HG03066 (cell line): ENCODE data around the gene DDRGK1.
"Not testable (repeated sequence)": the region's sequence is repeated elsewhere in the genome, so short reads cannot be mapped to it uniquely, and the experiment has no call there.

Experiments used
- ATAC-seq: cut with Tn5 transposase; IDR thresholded peaks from one replicate; pipeline ENCODE4 v1.9.1; 2021; ENCODE audit warnings: low read depth; ENCODE audit not compliant: unreplicated experiment

DDRGK1 gene

DNA sequence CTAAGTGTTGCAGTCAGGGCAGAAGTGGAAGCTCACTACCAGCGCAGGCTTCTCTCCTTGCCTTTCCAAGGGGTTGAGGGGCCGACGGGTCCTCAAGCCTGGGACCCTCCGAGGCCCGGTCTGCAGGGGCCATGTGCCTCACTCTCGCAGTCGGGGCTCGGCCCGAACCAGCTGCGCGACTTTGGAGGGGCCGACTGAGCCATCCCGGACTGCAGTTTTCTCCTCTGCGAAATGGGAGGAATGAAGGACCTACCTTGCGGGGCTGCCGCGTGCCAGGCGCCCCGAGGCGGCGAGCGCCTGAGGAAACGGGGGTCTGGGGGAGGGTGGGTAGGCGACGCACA, 36.8 kb downstream of the DDRGK1 start:
- ATAC-seq: no peak

DNA sequence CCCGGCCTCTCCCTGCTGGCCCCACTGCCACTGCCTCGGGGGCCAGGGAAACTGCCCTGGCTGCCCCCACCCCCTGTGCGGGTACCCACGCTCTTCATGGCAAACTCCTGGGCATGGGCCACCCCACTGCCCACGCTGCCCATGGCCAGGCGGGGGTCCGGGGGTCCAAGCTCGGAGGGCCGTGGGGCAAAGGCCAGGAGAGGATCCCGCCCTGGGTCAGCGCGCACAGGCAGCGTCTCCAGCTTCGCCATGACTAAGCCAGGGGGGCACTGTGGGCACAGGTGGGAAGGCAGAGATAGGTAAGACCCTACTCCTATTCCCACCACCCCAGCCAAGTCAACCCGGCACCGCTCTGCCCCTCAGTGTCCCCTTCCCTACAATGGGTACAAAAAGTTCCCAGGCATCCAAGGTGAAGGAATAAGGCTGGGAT, 37.6 kb downstream of the DDRGK1 start:
- no peak for ATAC-seq

DNA sequence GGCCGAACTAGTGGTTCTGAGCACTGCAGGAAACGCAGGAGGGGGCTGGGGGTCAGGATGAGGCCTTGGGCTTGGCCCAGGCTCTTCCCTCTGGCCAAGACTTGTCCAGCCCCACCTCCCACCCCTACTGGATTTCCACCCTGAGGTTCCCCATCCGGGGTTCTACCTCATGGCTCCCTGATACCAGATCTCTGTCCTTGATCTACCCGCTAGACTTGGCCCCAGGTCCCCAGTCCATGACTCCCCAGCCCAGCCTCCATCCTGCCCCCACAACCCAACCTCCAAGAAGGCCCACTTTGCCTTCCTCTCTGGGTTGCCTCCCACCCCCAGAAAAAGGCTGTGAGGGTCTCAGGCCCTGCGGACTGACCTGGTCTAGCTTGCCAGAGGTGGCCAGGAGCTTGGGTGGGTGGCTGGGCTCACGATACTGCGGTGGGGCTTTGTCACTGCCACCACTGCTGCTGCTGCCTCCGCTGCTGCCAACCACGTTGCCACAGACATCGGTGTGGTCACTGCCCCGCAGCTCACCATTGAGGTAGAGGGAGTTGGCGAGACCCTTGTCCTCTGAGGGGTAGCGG, 38.1 kb downstream of the DDRGK1 start:
- no peak for ATAC-seq

DNA sequence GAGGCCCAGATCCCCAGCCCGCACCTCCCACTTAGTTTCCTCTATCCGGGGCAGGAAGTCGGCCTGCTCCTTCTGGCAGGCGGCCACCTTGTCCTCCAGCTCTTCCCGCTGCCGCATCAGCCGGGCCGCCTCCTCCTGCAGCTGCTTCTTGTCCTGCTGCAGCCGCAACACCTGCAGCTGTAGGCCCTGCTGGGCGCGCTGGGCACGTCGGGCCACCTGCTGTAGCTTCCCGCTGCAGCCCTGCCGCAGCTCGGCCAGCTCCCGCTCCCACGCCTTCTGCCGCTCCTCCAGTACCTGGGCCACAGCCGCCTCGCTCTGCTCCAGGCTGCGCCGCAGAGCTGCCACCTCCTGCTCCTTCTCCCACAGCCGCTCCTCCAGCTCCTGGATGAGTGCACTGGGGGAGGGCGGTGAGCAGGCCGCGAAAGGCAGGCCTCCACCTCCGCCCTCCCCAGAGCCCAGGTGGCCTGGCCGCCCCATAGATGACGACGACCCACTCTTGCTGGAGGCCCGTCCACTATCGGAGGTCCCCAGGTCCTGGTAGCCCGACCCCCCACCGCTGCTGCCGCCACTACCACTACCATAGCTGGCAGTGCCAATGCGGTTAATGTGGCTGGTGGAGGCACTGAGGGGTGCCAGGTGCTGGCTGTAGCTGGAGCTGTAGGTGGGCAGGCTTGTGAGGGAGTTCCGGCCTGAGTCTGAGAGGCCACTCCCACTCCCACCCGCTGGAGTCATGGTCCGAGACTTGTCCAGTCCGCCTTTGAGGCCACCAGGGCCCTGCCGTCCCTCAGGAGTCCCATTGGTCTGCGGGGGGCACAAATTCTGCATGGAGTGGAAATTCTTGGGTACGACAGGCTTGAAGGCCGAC, 38.8 kb downstream of the DDRGK1 start:
- no peak for ATAC-seq

DNA sequence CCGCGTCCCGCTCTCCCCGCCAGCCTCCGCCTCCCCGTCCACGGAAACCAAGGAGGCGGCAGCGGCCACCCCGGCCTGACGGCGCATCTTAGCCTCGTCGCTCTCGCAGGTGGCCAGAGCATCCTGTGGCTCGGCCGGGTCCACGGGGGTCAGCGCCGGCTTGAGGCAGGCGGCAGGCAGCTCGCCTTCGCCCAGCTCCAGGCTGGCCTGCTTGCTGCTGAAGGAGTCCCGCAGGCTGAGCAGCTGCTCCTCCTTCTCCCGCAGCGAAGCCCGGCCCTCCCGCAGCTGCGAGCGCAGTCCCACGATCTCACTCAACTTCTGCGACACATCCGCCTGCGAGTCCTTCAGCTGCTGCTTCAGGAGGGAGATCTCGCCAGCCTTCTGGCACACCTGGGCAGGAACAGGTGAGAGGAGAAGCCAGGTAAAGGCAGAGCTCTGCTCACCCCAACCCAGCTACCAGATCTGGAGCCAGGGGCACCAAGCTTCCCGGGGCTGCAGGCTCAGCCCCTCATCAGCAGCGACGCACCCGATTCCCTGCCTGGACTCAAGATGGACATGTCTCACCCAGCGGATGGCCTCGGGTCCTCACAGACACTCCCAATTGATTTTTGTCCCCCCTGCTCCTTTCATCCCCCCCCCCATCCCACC, 39.6 kb downstream of the DDRGK1 start:
- no peak for ATAC-seq

DNA sequence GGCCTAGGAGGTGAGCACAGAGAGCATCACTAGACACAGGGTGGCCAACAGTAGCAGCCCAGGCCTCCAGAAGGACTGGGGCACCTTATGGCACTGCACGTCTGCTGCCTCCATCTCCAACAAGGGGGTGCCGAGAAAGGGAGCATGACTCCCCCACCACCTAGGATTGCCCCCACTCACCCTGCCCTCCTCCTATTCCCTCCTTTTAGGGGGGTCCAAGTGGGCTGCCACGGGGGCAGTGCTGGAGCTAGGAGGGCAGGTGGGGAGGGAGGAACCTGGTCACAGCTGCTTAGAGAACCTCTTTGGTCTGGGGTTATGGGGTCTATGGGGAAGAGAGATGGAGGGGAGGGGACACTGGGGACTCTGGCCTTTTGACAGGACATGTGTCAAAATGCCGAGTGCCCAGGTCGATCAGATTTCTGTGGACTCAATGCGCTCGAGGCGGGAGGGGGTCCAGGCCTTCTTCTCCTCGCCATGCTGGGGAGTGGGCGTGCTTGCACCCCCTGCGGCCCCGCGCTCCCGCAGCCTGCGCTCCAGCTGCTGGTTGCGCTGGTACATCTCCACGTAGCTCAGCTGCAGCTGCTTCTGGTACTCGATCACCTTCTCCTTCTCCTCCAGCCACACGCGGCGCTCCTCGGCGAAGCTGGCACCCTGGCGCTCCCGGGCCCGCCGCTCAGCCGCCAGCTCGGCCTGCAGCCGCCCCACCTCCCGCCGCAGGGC, 40.3 kb downstream of the DDRGK1 start:
- ATAC-seq: no peak

DNA sequence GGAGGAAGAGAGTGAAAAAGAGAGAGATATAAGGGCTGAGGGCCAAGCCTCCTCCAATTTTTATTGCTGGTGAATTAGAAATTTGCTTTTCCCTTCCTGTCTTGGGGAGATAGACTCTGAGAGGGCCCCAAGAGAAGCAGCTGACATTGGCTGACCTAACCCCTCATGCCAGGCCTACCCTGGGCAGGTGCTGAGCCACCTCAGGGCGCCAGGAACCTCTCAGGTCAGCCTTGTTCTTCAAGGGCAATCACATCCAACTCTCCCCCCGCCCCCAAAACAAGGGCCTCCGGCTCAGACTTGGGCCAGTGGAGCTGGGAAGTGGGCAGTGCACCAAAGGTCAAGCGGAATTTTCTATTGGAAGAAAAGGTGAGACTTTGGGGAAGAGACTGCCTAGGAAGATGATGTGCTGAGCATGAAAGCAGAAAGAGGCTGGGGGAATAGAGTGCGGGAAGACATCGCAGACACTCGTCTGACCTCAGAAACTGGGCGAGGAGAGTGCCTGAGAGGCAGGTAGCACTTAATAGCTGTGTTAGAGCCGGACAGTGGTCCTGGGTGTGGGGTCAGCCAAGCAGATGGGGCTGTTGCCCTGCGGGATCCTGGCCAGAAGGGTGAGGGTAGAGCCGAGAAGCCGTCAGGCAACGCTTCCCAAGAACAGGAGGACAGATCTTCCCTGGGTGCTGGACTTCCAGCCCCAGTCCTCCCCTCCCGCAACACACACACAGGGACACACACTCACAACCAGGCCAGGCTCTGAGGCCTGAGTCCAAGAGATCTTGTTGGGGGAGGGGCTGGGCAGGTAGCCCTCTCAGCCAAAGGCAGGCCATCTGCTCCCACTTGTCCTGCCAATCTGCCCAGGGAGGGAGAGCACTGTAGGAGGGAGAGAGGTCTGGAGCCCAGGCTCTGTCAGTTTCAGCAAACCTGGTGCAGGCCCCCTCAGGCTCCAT, 41.1 kb downstream of the DDRGK1 start:
- no peak for ATAC-seq

DNA sequence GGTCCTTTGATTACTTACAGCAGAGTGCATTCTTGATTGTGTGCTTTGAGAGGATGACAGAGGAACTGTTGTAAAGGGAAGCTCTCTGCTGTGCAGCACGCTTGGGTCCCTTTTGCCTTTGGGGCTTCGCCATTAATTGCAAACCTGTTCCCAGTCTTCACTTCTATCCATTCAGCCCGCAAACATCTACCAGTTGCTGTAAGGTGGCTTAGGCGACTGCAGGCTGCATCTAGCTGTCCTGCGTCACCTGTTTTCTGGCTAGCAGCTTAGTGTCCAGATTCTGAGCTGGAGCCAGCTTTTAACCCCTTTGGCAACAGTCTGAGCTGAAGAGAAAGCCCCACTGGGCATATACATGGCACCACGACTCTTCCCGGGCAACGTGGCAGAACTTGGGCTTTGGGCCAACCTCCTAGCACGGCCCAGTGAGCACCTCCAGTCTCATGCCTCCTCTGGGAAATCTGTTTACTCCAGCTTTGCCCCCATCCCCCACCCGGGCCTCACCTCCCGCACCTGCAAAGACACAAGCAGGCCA, 42.3 kb downstream of the DDRGK1 start:
- no peak for ATAC-seq

DNA sequence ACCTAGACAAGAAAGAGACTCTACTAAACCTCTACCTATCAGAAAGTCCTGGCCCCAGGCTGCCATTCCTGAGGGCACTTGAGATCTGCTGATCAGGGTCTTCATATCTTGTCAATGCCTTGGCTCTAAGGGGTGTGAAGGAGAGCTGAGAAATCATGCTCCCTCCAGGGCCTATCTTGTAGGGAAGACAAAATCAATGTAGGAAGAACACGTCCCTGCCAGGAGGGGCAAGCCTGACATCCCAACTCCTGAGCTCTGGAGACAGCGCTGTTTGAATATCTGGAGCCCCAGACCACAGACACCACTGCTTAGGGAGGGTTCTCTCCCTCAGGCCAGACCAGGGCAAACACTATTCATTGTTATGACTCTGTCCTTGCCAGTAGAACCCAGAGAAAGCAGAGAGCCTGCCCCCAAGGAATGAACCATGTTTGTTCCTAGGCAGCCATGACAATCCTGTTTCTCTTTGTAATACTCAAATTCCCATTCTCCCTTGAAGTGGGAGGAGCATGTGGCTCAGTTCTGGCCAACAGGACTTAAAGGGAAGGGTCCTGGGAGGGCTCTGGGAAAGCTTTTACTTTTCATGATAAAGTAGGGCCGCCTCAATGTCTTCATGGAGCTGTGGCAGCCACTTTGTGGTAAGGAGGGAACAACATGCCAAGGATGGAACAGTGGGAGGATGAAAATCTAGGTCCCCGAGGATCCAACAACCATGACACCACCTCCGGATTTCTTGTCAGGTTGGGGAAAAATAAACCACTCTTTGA, 43.0 kb downstream of the DDRGK1 start:
- no peak for ATAC-seq

DNA sequence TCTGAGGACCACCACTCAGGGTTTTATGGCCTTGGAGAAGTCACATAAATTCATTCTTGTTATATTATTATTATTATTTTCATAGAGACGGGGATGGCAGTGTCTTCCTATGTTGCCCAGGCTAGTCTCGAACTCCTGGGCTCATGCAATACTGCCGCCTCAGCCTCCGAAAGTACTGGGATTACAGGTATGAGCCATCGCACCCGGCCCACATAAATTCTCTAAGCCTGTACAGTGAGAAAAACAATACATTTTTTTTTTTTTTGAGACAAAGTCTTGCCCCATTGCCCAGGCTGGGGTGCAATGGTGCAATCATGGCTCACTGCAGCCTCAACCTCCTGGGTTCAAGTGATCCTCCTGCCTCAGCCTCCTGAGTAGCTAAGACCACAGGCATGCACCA, 44.1 kb downstream of the DDRGK1 start:
- no peak for ATAC-seq

DNA sequence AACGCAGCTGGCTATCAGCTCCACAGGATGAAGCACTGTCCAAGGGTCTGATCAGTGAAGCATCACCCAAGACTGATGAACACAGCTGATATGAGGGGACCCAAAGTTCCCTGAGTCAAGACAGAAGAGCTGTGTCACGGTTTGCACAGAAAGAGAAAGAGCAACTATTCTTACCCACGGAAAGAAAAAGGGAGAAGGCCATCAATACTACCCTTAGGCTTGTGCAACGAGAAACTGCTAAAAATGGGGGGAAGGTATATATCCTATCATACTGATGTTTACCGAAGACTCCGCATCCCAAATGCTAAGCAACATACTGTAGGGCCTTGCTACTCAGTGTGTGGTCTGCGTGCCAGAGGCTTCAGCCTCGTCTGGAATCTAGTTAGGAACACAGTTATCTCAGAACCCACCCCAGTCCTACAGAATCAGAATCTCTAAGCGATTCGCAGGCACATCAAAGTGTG, 45.5 kb downstream of the DDRGK1 start:
- ATAC-seq: peak; percentile 6

DNA sequence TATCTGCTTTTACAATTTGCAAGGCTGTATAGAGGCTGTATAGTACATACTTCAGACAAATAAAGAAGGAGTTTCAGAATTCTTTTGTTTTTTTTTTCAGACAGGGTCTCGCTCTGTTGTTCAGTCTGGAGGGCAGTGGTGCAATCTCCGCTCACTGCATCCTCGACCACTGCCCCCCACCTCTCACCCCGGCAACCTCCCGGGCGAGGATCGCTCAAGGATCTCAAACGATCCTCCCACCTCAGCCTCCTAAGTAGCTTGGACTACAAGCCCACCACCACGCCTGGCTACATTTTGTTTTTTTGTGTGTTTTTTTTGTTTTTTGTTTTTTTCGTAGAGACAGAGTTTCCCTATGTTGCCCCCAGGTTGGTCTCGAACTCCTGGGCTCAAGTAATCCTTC, 46.7 kb downstream of the DDRGK1 start:
- ATAC-seq: no peak

DNA sequence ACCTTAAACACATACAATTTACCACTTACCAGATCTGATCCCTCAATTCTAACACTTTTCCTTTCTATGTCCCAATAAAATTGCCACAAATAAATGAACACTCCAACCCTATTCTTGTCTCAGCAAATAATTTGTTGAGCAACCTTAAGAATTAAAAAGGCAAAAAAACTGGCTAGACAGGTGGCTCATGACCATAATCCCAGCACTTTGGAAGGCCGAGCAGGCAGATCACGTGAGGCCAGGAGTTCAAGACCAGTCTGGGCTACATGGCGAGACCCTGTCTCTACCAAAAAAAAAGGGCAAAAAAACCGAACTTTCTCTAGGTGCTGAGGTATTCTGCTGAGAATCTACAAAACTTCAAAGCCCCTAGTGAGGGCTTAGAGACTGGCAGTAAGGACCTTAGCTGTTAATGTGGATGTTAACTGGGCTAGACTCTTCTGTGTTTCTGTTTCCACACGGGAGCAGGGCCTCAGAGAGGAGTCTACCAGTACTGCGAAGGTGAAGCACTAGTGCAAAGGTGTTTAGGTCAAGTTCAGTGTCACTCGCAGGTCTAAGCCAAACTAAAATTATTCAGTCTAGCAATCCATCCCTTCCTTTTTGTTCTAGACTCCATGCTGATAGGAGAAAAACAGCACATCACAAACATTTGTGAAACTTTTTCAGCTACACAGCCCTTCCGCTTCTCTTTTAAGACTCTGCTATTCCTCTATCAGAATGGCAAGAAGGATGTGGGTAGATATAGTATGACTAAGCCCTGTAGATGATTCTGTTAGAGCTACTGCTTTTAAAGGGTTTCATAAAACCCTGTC, 47.5 kb downstream of the DDRGK1 start:
- ATAC-seq: peak; percentile 62

DNA sequence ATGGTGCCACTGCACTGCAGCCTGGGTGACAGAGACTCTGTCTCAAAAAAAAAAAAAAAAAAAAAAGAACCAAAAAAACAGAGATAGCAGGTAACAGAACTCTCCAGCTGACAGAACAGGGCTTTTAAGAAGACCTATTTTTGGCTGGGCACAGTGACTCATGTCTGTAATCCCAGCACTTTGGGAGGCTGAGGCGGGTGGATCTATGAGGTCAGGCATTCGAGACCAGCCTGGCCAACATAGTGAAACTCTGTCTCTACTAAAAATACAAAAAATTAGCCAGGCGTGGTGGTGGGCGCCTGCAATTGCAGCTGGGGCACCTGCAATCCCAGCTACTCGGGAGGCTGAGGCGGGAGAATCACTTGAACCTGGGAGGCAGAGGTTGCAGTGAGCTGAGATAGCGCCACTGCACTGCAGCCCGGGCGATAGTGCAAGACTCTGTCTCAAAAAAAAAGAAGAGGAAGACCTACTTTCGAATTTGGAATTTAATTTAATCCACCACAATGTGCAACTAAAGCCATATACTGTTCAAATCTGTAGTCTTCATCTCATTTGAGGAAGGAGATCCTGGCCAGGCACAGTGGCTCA, 52.3 kb downstream of the DDRGK1 start:
- ATAC-seq: not testable (repeated sequence)

DNA sequence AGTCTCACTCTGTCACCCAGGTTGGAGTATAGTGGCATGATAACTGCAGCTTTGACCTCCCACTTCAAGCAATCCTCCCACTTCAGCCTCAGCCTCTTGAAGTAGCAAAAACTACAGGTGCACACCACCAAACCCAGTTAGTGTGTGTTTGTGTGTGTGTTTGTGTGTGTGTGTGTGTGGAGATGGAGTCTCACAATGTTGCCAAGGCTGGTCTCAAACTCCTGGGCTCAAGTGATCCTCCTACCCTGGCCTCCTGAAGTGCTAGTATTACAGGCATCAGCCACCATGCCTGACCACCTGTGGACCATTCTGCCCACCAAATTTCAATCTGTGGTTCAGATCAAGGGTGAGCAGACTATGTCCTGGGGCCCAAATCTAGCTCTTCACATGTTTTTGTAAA, 53.6 kb downstream of the DDRGK1 start:
- no peak for ATAC-seq

DNA sequence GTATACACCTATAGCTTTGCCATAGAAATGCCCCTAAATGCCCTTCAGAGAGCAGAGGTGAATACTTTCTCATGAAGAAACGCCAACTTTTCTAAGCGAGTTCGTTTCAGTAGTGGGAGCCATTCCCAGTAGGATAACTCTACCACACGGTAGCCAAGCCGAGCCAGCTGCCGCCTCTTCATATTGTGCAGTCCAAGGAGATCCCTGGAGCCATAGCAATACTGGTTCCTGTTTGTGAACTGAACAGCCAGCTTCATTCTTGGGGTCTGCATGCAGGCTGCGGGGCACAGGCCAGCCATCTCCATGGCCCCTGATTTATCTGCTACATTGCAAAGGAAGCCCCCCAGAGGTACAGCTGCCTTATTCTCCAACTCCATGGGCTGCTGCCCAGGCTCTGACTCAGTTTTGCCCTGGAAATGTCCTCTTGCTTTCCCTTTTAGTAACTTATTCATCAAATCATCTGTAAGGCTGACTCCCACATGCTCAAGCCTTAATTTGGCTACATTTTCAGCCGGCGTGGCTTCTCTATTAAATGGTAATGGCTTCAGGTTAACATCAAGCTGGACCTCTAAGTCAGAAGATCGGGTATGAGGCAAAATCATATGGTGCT, 57.6 kb downstream of the DDRGK1 start:
- no peak for ATAC-seq

DNA sequence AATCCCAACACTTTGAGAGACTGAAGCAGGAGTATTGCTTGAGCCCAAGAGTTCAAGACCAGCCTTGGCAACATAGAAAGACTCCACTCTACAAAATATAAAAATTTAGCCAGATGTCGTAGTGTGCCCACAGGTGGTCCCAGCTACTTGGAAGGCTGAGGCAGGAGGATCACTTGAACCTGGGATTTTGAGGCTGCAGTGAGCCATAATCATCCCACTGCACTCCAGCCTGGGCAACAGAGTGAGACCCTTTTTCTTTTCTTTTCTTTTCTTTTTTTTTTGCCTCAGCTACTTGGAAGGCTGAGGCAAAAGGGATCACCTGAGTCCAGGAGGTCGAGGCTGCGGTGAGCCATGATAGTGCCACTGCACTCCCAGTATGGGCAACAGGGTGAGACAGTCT, 62.7 kb downstream of the DDRGK1 start:
- no peak for ATAC-seq
